LNCaP clone FGC (cell line): ENCODE measurements around the gene DAG1.

Experiments used
- DNase-seq: peaks from one replicate; pipeline ENCODE4 v3.0.0-alpha.2; 2011; ENCODE audit warnings: low read depth
- H3K4me3 ChIP-seq: 2 replicates; pipeline ENCODE4 v1.5.1; 2011; ENCODE audit warnings: mild to moderate bottlenecking, low read depth, low read length, control low read depth
- TF ChIP-seq, protein P1 (sequence below): IDR thresholded peaks from 2 replicates; pipeline ENCODE4 v1.5.1; 2012; ENCODE audit warnings: mild to moderate bottlenecking; ENCODE audit not compliant: control insufficient read depth, insufficient read depth; ENCODE audit errors: extremely low read depth

DAG1 gene

GRCh38 chr3:49512781-49513355 is 42.8 kb downstream of the DAG1 start:
- DNase-seq, result no peak
- TF ChIP-seq, protein P1, sequence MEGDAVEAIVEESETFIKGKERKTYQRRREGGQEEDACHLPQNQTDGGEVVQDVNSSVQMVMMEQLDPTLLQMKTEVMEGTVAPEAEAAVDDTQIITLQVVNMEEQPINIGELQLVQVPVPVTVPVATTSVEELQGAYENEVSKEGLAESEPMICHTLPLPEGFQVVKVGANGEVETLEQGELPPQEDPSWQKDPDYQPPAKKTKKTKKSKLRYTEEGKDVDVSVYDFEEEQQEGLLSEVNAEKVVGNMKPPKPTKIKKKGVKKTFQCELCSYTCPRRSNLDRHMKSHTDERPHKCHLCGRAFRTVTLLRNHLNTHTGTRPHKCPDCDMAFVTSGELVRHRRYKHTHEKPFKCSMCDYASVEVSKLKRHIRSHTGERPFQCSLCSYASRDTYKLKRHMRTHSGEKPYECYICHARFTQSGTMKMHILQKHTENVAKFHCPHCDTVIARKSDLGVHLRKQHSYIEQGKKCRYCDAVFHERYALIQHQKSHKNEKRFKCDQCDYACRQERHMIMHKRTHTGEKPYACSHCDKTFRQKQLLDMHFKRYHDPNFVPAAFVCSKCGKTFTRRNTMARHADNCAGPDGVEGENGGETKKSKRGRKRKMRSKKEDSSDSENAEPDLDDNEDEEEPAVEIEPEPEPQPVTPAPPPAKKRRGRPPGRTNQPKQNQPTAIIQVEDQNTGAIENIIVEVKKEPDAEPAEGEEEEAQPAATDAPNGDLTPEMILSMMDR, result no peak

GRCh38 chr3:49513494-49514124 is 43.5 kb downstream of the DAG1 start:
- peak; percentile 21 for DNase-seq
- TF ChIP-seq, protein P1, result no peak
- no peak overlapping the region for H3K4me3 ChIP-seq

More at GRCh38 chr3:49512781-49513355, 42.8 kb downstream of the DAG1 start:
- no peak overlapping the region for H3K4me3 ChIP-seq

DNA sequence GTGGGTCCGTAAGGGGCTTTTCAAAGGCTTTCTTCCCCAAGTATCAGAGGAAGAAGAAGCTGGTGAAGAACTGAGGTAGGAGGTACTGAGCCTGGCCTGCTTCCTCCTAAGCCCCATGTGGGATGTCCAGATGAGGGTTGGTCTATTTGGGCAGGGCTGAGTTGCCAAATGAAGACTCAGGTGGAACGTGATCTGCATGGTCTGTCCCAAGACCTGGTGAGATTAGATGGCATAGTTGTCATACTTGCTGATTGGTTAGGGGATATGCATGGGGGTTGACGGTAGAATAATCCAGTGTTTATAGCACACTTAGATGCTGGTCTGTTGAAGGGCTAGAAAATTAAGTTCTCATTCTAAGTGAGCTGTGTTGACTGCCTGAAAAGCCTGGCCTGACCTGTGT is 47.9 kb downstream of the DAG1 start:
- H3K4me3 ChIP-seq, result no peak overlapping the region
- TF ChIP-seq, protein P1, result no peak
- no peak for DNase-seq

GRCh38 chr3:49518441-49518840 is 48.4 kb downstream of the DAG1 start:
- H3K4me3 ChIP-seq, result no peak overlapping the region
- no peak for DNase-seq
- TF ChIP-seq, protein P1, result no peak

- no peak for DNase-seq
- no peak overlapping the region for H3K4me3 ChIP-seq
- TF ChIP-seq, protein P1, result no peak
These were observed 49.2 kb downstream of the DAG1 start for GRCh38 chr3:49519296-49519695.

DNA sequence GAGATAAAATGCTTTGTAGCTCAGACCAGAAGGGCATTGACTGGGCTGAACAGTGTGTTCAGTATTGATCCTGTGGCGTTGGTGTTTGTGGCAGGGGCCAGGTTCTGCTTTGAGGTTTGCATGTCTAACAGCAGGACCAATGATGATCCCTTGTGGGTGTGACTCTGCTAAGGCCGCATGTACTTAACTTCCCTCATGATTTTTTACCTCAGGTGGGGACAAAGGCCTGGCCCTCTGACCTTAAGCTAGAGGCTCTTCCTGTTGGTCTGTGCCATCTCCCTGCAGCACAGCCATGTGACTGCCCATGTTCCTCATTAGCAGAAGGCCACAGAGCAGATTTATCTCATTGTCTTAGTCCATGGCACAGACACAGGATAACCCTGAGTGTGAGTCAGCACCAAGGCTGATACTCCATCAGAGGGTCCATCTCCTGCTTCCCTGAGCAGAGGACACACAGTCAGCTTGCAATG is 49.9 kb downstream of the DAG1 start:
- no peak for DNase-seq
- TF ChIP-seq, protein P1, result no peak
- no peak overlapping the region for H3K4me3 ChIP-seq
